ENCODE results near the gene CYP3A7.
"Not testable (repeated sequence)": the region's sequence is repeated elsewhere in the genome, so short reads cannot be mapped to it uniquely, and the experiment has no call there.

The CYP3A7 gene

DNA sequence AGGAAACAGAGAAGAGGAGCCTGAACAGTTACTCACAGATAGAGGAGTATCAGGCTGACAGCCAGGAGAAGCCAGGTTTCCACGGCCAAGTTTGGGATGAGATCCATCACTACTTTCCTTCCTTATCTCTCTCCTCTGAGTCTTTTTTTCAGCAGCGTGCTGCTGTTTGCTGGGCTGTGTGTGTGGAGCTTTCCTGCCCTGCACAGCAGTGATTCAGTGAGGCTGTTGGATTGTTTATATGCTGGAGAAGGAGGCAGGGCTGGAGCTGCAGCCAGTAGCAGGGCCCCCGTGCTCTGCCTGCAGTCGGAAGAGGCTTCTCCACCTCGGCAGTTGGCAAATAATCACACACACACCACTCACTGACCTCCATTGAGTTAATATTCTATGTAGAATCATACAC is at the start of gene CYP3A7:
CYP3A7 (minus strand) TSS at position 210 of the 400 bp plus-strand sequence; CDS start at position 107, 103 bp downstream.
- DNase-seq, result no peak

DNA sequence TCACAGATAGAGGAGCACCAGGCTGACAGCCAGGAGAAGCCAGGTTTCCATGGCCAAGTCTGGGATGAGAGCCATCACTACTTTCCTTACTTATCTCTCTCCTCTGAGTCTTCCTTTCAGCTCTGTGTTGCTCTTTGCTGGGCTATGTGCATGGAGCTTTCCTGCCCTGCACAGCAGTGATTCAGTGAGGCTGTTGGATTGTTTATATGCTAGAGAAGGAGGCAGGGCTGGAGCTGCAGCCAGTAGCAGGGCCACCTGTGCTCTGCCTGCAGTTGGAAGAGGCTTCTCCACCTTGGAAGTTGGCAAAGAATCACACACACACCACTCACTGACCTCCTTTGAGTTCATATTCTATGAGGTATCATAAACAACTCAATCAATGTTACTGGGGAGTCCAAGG is 49.0 kb upstream of the CYP3A7 start, which contains the start of gene CYP3A4:
CYP3A4 (minus strand) TSS at position 178 of the 400 bp plus-strand sequence; CDS start at position 75, 103 bp downstream.
- DNase-seq, result no peak

DNA sequence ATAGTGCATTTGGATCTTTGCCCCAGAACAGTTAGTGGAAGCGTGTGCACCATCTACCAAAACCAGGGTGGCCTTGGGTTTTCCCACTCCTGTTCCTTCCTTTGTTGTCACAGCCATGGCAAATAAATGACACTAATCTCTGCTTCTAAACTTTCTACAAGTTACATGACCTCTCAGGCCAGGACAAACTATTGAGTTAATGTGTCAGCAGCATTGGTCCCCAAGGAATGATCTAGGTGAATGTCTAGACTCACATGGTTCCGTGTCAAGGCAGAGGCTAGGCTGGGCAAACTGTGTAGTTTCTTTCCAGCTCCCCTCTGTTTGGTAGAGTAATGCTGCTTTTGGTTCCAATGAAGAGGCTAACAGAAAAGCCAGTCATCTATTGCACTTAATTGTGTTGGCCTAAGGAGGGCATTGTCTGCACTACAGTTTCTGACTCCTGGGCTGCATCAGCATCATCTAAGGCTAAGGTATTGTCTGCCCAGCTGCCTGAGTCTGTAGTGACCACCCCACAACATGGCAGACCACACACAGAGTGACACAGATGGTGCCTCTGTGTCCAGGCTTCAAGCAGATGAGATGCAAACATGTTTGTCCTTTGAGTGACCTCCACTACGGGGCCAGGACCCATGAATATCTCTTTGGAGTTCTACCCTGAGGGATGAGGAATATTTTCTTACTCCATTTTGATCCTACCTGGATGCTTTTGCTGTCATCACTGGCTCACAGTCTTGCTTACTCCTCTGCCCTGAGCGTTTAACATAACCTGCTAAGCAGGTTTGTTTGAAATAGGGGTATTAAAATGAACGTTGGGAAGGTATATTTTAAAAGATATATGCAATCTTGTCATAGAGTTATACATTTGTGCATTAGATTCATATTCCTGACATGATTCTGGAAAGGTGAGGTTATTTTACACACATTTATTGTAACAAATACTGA is 47.3 kb upstream of the CYP3A7 start:
- no peak for DNase-seq

DNA sequence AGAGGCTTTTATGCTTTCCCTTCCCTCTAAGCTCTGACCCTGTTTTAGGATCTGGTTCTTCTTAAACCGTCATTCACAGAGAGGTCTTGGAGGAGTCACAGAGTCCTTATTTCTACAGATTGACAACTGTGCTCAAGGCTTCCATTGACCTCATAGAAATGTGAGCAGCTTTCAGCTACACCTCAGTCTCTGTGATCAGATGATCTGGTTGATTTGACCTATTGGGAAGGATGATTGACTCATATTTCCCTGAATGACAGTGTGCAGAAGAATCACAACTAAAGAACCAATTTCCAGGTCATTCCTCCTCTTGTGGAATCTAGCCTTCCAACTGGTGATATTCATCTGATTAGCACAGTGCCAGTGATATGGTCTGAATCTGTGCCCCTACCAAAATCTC is 45.6 kb upstream of the CYP3A7 start:
- DNase-seq, result no peak

DNA sequence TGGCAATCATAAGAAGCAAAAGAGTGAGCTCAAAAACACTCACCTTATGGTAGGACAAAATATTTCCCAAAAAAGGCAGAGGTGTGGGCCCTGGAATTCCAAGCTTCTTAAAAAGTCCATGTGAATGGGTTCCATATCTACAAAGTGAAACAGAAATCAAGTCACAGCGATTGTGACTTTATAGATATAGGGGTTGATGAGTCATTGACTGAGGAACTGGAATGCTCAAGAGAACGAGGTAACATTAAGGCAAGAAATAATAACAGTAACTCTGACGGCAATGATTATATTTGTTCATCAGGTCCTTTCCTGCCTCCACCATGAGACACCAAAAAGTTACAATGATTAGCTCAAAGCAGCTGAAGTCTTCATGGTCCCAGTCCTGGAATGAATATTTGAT is 45.0 kb upstream of the CYP3A7 start:
- no peak for DNase-seq

DNA sequence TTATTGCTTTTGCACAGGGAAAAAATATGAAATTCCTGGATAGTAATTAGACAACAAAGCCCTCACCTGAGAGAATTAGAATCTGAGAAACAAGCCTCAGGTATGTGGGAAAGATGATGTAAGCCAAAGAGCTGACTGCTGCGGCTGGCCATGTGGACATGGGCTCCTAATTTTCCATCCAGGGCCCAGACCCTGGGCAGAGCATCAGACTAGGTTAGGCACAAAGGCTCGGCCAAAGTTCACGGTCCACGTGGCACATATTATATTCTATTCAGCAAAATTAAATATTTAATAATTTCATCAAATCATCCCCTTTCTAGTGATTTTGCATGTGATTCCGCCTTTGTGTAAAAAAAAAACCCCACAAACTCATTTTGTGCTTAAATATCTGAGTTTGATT is 43.9 kb upstream of the CYP3A7 start:
- DNase-seq, result no peak

DNA sequence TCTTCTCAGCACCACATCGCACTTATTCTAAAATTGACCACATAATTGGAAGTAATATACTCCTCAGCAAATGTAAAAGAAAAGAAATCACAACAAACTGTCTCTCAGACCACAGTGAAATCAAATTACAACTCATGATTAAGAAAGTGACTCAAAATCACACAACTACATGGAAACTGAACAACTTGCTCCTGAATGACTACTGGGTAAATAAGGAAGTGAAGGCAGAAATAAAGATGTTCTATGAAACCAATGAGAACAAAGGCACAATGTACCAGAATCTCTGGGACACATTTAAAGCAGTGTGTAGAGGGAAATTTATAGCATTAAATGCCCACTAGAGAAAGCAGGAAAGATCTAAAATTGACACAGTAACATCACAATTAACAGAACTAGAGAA is 38.4 kb upstream of the CYP3A7 start:
- not testable (repeated sequence) for DNase-seq

DNA sequence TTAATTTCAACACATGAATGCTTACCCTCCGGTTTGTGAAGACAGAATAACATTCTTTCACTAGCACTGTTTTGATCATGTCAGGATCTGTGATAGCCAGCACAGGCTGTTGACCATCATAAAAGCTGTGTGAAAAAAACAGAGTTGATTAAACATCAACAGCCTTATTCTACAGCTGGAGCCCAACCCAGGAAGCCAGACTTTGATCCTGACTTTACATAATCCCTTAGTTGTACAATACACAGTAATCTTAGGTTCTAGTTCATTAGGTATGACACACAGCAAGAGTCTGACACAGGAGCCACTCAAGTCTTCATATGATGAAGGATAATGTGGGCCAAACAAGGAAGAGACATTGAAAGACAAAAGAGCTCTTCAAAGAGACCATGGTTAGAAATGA is 37.6 kb upstream of the CYP3A7 start:
- no peak for DNase-seq

DNA sequence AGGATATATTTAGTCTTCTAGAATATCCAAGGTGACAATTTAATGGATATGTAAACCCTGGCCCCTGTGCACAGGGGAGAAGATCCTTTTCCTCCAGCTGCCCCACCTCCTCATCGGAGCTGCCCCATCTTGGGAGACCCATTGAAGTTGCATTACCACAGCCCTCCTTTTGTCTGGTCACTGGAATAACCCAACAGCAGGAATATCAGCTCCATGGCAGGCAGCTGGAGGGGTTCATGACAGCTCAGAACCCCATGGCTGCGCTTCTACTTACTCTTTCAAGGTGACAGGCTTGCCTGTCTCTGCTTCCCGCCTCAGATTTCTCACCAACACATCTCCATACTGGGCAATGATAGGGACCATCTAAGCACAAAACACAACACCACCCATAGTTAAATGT is 34.5 kb upstream of the CYP3A7 start:
- DNase-seq, result not testable (repeated sequence)

DNA sequence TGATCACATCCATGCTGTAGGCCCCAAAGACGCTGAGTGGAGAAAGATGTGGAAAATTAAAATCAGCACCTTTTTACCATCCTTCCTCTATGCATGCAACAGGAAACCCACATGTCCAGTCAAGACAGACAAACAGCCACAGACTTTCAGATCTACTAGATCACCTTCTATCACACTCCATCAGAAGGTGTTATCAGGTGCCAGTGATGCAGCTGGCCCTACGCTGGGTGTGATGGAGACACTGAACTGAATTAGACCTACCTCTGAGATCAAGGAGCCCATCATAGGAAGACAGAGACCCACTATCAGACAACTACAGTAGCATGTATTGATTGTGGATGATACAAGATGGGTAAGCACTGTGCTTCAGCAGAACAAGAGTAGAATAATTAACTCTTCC is 33.5 kb upstream of the CYP3A7 start:
- DNase-seq, result no peak

DNA sequence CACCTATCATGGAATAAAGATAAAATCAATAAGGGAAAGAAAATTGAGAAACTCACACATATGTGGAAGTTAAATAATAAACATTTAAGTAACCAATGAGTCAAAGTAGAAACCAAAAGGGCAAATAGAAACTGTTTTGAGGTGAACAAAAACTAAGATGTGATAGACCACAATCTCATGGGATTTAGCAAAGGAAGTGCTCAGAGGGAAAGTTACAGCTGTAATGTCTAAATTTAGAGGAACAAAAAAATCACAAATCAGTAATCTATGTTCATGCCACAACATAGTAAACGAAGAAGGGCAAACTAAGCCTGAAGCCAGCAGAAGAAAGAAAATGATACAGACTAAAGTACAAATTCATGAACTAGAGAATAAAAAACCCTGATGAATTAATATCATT is 32.7 kb upstream of the CYP3A7 start:
- DNase-seq, result no peak

DNA sequence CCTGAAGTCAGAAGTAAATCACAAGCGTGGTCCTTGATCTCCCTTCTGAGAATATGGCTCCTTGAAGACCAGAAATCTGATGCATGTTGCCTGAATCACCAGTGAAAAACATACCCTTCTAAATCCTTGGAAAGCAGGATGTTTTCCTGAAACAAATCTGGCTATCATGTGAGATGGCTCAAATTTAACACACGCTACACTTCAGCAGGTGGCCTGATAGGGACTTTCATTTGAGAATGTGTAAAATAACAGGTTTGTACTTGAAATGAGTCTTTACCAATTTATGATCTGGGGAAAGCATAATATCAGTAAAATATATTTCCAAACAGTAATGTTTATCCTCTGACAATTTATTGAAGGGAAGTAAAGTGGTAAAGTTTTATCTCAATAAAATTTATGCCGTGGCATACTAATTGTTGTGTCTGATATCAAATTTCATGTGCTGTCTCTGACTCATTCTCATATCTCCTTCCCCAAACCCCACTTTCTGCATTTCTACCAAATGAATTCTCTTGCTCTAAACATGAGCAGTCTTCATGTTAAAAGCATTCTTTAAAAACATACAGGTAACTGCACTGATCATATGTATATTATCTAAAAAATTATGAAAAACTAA is 31.6 kb upstream of the CYP3A7 start:
- DNase-seq, result no peak

DNA sequence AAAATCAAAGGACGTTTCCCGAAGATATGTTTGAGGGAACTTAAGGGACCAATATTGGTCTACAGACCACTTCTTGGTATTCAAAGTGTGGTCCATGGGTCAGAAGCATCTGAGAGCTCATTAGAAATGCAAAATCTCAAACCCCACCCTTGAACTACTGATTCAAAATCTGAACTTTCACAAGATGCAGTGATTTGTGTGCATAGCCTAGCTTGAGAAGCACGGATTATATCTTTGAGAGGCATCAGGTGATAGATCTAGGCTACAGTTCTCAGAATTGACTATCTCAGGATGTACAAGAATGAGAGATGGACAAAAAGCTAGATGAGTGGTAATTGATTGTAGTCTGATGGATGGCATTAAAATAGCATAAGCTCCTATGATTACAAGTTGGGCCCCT is 29.5 kb upstream of the CYP3A7 start:
- no peak for DNase-seq

DNA sequence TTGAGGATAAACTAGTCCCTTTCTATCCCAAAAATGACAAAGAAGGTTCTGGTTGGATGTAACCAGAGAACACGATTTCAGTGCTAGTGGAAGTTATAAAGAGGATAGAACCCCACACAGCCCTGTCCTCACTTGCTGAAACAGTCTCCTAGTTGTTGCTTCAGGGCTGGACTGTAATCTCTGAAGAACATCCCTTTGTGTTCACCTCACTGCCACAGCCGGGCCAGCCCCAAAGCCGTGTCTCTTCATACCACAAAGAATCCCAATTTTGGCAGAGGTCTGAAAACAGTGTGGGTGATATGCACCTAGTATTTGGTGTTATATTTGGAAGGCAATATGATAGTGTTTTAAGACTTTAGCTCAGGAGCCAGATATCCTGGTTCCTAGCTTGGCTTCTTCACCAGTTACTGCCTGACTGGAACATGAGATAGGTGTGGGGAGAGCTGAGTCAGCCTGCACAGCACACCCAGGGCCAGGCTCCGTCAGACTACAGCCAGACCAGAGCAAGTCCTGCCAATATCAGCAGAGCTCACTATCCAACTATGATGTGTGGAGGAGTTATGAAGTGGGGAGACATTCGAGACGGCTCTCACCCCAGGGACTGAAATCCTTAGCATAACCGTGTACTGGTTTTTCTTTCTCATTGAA is 27.8 kb upstream of the CYP3A7 start:
- DNase-seq, result no peak

DNA sequence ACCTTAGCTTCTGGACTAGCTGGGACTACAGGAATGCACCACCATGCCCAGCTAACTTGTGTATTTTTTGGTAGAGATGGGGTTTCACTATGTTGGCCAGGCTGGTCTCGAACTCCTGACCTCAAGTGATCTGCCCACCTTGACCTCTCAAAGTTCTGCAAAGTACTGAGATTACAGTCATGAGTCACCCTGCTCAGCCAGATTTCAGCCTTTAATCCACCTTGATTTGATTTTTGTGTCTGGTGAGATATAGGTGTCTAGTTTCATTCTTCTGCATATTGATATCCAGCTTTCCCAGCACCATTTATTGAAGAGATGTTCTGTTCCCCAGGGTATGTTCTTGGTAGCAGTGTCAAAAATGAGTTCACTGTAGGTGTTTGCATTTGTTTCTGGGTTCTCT is 20.1 kb upstream of the CYP3A7 start:
- DNase-seq, result no peak

DNA sequence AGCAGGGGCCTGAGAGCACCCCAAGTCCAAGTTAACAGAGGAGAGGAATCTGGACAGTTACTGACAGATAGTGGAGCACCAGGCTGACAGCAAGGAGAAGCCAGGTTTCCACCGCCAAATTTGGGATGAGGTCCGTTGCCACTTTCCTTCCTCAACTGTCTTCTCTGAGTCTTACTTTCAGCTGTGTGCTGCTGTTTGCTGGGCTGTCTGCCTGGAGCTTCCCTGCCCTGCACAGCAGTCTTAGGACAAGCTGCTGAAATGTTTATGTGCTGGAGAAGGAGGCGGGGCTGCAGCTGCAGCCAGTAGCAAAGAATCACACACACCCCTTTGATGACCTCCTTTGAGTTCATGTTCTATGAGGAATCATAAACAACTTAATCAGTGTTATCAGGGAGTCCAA is 17.4 kb upstream of the CYP3A7 start:
- no peak for DNase-seq

DNA sequence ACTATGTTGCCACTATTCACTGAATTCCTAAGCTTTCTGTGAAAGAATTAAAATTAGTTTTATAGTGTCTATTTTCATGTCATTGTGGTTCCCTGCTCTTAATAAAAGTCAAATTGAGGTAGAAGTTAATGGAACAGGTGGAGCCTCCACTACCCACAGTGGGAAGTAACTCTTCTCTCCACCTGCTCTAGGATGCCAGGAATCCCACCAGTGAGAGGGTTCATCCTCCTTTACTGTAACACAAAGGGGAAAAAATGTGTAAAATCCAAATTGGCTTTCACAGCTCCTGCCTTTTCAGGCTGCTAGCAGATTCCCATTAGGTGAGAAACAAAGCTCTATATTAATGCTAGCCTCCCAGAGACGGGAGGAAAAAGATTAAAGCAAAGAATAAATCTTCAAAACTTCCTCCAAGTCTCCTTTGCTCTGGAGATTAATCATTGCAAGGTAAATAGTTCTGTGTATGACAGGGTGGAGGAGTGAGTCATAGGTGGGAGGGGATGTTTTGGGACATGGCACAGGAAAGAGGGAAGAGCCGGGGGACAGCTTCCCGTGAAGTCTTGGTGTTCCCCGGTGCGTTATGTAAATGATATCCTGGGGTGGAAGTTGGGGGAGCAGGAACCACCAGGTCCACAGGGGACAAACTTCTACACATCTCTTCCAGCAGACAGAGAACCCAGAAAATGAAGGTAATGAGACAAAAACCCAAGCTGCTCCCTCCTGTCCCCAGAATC is 16.5 kb upstream of the CYP3A7 start:
- not testable (repeated sequence) for DNase-seq

DNA sequence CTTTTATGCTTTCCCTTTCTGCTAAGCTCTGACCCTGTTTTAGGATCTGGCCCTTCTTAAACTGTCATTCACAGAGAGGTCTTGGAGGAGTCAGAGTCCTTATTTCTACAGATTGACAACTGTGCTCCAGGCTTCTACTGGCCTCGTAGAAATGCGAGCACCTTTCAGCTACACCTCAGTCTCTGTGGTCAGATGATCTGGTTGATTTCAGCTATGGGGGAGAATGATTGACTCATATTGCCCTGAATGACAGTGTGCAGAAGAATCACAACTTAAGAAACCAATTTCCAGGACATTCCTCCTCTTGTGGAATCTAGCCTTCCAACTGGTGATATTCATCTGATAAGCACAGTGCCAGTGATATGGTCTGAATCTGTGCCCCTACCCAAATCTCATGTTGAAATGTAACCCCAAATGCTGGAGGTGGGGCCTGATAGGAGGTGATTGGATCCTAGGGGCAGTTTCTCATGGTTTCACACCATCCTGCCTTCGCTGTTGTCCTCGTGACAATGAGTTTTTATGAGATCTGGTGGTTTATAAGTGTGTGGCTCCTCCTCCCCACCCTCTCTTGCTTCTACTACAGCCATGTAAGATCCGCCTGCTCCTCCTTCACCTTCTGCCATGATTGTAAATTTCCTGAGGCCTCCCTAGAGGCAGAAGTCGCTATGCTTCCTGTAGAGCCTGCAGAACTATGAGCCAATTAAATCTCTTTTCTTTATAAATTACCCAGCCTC is 14.0 kb upstream of the CYP3A7 start:
- no peak for DNase-seq

DNA sequence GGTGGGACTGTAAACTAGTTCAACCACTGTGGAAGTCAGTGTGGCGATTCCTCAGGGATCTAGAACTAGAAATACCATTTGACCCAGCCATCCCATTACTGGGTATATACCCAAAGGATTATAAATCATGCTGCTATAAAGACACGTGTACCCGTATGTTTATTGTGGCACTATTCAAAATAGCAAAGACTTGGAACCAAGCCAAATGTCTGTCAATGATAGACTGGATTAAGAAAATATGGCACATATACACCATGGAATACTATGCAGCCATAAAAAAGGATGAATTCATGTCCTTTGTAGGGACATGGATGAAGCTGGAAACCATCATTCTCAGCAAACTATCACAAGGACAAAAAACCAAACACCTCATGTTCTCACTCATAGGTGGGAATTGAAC is 11.9 kb upstream of the CYP3A7 start:
- not testable (repeated sequence) for DNase-seq

DNA sequence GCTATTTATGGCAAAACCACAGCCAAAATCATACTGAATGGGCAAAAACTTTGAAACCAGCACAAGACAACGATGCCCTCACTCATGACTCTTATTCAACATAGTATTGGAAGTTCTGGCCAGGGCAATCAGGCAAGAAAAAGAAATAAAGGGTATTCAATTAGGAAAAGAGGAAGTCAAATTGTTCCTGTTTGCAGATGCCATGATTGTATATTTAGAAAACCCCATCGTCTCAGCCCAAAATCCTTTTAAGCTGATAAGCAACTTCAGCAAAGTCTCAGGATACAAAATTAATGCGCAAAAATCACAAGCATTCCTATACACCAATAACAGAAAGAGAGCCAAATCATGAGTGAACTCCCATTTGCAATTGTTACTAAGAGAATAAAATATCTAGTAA is 10.4 kb upstream of the CYP3A7 start:
- not testable (repeated sequence) for DNase-seq

DNA sequence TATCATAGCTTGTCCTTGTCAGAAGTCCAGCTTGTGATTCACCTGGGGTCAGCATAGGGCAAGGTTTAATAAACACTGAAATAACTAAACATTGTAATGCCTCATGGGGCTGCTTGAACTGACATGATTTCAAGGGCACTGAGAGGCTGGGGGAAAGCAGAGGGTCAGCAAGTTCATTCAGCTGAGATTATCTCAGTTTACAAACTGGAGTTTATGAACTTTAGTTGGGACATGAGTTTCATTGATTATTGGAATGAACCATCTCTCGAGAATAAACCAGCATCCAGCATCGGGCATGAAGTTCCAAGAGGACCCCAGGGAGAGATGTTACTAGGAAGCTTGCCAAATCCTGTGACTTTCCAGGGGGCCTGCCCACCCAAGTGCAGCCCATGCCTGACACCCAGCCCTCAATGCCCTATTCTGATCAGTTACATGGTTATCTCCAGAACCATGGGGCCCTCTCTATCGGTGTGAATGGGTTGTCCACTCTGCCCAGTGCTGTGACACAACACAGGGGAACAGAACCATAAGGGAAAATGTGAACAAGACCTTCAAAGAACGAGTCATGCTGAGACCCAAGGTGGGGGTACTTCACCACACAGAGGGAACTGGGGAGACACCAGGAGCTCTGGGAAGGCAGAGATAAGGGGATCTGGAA is 7.9 kb upstream of the CYP3A7 start:
- no peak for DNase-seq

DNA sequence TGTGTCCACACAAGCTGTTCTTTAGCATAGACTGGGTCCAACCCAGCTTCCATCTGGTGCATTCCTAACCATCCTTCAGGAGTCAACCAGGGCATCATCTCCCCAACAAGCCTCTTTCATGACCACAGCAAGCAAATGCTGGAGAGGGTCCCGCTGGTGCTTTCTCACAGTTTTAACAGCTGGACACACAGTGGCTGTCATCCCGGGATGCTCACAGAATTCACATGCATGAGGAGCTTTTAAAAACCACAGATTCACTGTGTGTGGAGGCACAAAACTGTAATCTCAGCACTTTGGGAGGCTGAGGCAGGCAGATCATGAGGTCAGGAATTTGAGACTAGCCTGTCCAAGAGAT is 6.4 kb upstream of the CYP3A7 start:
- no peak for DNase-seq
